ENCODE data around the gene LIFR.

- TF ChIP-seq CTCF (IDR thresholded peaks at IDR 0.05) (no peak), POLR2AphosphoS5 (IDR thresholded peaks at IDR 0.05) (no peak)
Observed at GRCh38 chr5:38448568-38449350, 107.7 kb downstream of the LIFR start.

Measured in suprapubic skin (tissue), 3 donors.